K562 (cell line): ENCODE results near the gene CUTA. TPM values are rescaled to one million over a fixed set of nuclear protein-coding genes. Genes with fewer than 3 reads are reported as not detected.

Source experiments
- CXXC5 ChIP-seq: fragments of 250-450 bp; sonication (Bioruptor Pico); IDR thresholded peaks from 2 replicates; pipeline ENCODE4 v1.8.0; 2022; ENCODE audit warnings: inconsistent platforms, mild to moderate bottlenecking, moderate library complexity
- HINFP ChIP-seq: fragments of 450-650 bp; conservative IDR thresholded peaks from 2 replicates; pipeline ENCODE4 v1.6.1; 2016; ENCODE audit warnings: missing genetic modification characterization, low read depth, mild to moderate bottlenecking, control low read depth, missing compliant biosample characterization
- NFYB ChIP-seq: IDR thresholded peaks from 2 replicates; pipeline ENCODE4 v1.6.1; 2011; ENCODE audit warnings: mild to moderate bottlenecking, moderate library complexity; ENCODE audit not compliant: insufficient read length; ENCODE audit errors: extremely low read depth
- ZBTB40 ChIP-seq, 2 experiments: fragments of 450-650 bp in 1 of 2; sonication (generic) in 1 of 2; formaldehyde crosslinking in 1 of 2; IDR thresholded peaks; 2 replicates each; pipeline versions ENCODE4 v1.7.1 to v1.9.0; 2016 to 2022; ENCODE audit warnings: inconsistent platforms in 1 of 2, mild to moderate bottlenecking in 1 of 2, missing genetic modification reagents in 1 of 2
- ZNF407 ChIP-seq: fragments of 450-650 bp; IDR thresholded peaks from 2 replicates; pipeline ENCODE4 v1.6.1; 2016; ENCODE audit warnings: low read depth
- polyA plus RNA-seq, 8 experiments: library from polyadenylated mRNA; depleted of rRNA in 4 of 8; stranded (reverse) in 5 of 8; unstranded in 3 of 8; fragments of >200 nt; fragmentation: Nextera tagmentation in 2 of 8; fragmentation: Illumina TruSeq in 1 of 8; extraction: Ambion mirVana in 2 of 8; extraction: Trizol in 1 of 8; gene quantifications; 2 replicates each; pipeline versions ENCODE4 v1.2.1 to v1.2.3, GENCODE V29; 2011 to 2014; ENCODE audit warnings: inconsistent platforms in 1 of 8, missing spikeins in 1 of 8
- total RNA-seq, 7 experiments: library from RNA; depleted of rRNA in 6 of 7; stranded (reverse); fragments of >200 nt in 6 of 7; fragmentation: Illumina TruSeq in 2 of 7; extraction: Trizol in 2 of 7; gene quantifications; 2 replicates each; pipeline versions ENCODE4 v1.2.1 to v1.2.3, GENCODE V29; 2011 to 2021; ENCODE audit warnings: low replicate concordance in 1 of 7

Gene CUTA
- total and polyA plus RNA-seq, 9 of the 15 experiments (the other 6 are each of a cell fraction or from before 2014, with no cell fraction given), result 166 to 682 (median 310) TPM

GRCh38 chr6:33419580-33420490, 1.9 kb upstream of the CUTA start, which contains the start of gene SYNGAP1 (continued):
- TF ChIP-seq ZBTB40 (IDR thresholded peaks at IDR 0.05), result peak; percentile 38; the same call in 1 of the 2 replicates
- no peak for TF ChIP-seq ZBTB40 (CRISPR knock-in tag; IDR thresholded peaks at IDR 0.05)
- peak; percentile 33; the same call in 1 of the 2 replicates for TF ChIP-seq CXXC5
- TF ChIP-seq NFYB, result no peak
- TF ChIP-seq ZNF407, result no peak
- no peak for TF ChIP-seq HINFP (tag)
